H9 (cell line): ENCODE measurements around the gene YDJC. TPM values are rescaled to one million over a fixed set of nuclear protein-coding genes. Genes with fewer than 3 reads are reported as not detected.
A peak's percentile ranks its signal among the peaks of the same experiment; 100 is the strongest.

ENCODE experiments used
- DNase-seq: peaks from one replicate; pipeline ENCODE4 v3.0.0-alpha.2; 2017
- H2AFZ ChIP-seq: one replicate; pipeline ENCODE4 v1.6.1; 2013; ENCODE audit warnings: mild to moderate bottlenecking, low read length, control low read depth, moderate library complexity
- H2AK5ac ChIP-seq: 2 replicates; pipeline ENCODE4 v1.6.1; 2013; ENCODE audit warnings: low read length, control low read depth, mixed read lengths; ENCODE audit not compliant: insufficient read length
- H2BK120ac ChIP-seq: one replicate; pipeline ENCODE4 v1.6.1; 2013; ENCODE audit warnings: low read depth, mild to moderate bottlenecking, low read length, control low read depth, inconsistent platforms; ENCODE audit not compliant: poor library complexity, severe bottlenecking
- H2BK12ac ChIP-seq: 2 replicates; pipeline ENCODE4 v1.6.1; 2013; ENCODE audit warnings: low read length, control low read depth, mixed read lengths, low read depth; ENCODE audit not compliant: insufficient read length
- H2BK15ac ChIP-seq: 2 replicates; pipeline ENCODE4 v1.6.1; 2013; ENCODE audit warnings: low read depth, low read length, control low read depth
- H2BK20ac ChIP-seq: one replicate; pipeline ENCODE4 v1.6.1; 2013; ENCODE audit warnings: low read depth, mild to moderate bottlenecking, low read length, control low read depth, inconsistent platforms; ENCODE audit not compliant: poor library complexity, severe bottlenecking
- H2BK5ac ChIP-seq: 2 replicates; pipeline ENCODE4 v1.6.1; 2013; ENCODE audit warnings: low read length, control low read depth, mixed read lengths; ENCODE audit not compliant: insufficient read length
- H3K14ac ChIP-seq: 2 replicates; pipeline ENCODE4 v1.6.1; 2013; ENCODE audit warnings: low read length, control low read depth; ENCODE audit not compliant: insufficient read depth
- H3K18ac ChIP-seq: 2 replicates; pipeline ENCODE4 v1.6.1; 2013; ENCODE audit warnings: low read depth, mild to moderate bottlenecking, mixed read lengths, low read length, control low read depth; ENCODE audit not compliant: insufficient read length
- H3K23ac ChIP-seq: 2 replicates; pipeline ENCODE4 v1.6.1; 2013; ENCODE audit warnings: low read length, control low read depth, mixed read lengths, low read depth; ENCODE audit not compliant: insufficient read length
- H3K23me2 ChIP-seq: 2 replicates; pipeline ENCODE4 v1.6.1; 2013; ENCODE audit warnings: low read depth, mild to moderate bottlenecking, mixed read lengths, low read length, control low read depth; ENCODE audit not compliant: insufficient read length, poor library complexity, severe bottlenecking
- H3K27ac ChIP-seq: 2 replicates; pipeline ENCODE4 v1.5.1; 2013; ENCODE audit warnings: low read length, control low read depth, mixed read lengths, low read depth; ENCODE audit not compliant: insufficient read length
- H3K27me3 ChIP-seq: 2 replicates; pipeline ENCODE4 v1.6.1; 2013; ENCODE audit warnings: low read length, control low read depth, inconsistent platforms; ENCODE audit not compliant: insufficient read depth
- H3K4ac ChIP-seq: 2 replicates; pipeline ENCODE4 v1.6.1; 2013; ENCODE audit warnings: low read depth, mild to moderate bottlenecking, control low read depth, inconsistent platforms, low read length, moderate library complexity
- H3K4me1 ChIP-seq: 2 replicates; pipeline ENCODE4 v1.6.1; 2013; ENCODE audit warnings: low read length, control low read depth, inconsistent platforms; ENCODE audit not compliant: insufficient read depth
- H3K4me2 ChIP-seq: 2 replicates; pipeline ENCODE4 v1.6.1; 2013; ENCODE audit warnings: low read length, control low read depth, mixed read lengths; ENCODE audit not compliant: insufficient read length, insufficient read depth
- H3K56ac ChIP-seq: 2 replicates; pipeline ENCODE4 v1.6.1; 2013; ENCODE audit warnings: low read depth, mild to moderate bottlenecking, mixed read lengths, low read length, control low read depth; ENCODE audit not compliant: insufficient read length
- H3K79me1 ChIP-seq: 2 replicates; pipeline ENCODE4 v1.6.1; 2013; ENCODE audit warnings: low read depth, mild to moderate bottlenecking, moderate library complexity, low read length, control low read depth, inconsistent platforms; ENCODE audit not compliant: insufficient read depth, poor library complexity, severe bottlenecking
- H3K79me2 ChIP-seq: 2 replicates; pipeline ENCODE4 v1.6.1; 2013; ENCODE audit warnings: low read length, control low read depth, inconsistent platforms; ENCODE audit not compliant: insufficient read depth
- H3K9ac ChIP-seq: 2 replicates; pipeline ENCODE4 v1.6.1; 2013; ENCODE audit warnings: low read length, control low read depth, mixed read lengths; ENCODE audit not compliant: insufficient read length; ENCODE audit errors: extremely low read depth
- H3K9me3 ChIP-seq: one replicate; pipeline ENCODE4 v1.6.1; 2013; ENCODE audit warnings: low read depth, low read length, inconsistent platforms; ENCODE audit not compliant: control insufficient read depth
- H3T11ph ChIP-seq: one replicate; pipeline ENCODE4 v1.6.1; 2013; ENCODE audit warnings: mild to moderate bottlenecking, low read length, control low read depth, inconsistent platforms
- H4K20me1 ChIP-seq: one replicate; pipeline ENCODE4 v1.6.1; 2013; ENCODE audit not compliant: control insufficient read depth, insufficient read length, insufficient read depth
- H4K5ac ChIP-seq: 2 replicates; pipeline ENCODE4 v1.6.1; 2013; ENCODE audit warnings: low read depth, mild to moderate bottlenecking, mixed read lengths, low read length, control low read depth; ENCODE audit not compliant: insufficient read length
- H4K8ac ChIP-seq: replicated peaks from 2 replicates; pipeline ENCODE4 v1.6.1; 2013; ENCODE audit warnings: low read length, control low read depth, mixed read lengths, low read depth; ENCODE audit not compliant: insufficient read length
- H4K91ac ChIP-seq: 2 replicates; pipeline ENCODE4 v1.6.1; 2013; ENCODE audit warnings: low read depth, mild to moderate bottlenecking, moderate library complexity, mixed read lengths, low read length, control low read depth; ENCODE audit not compliant: insufficient read length
- H3K27ac Mint-ChIP-seq, 3 experiments: 2 replicates in 2 of 3; 3 replicates in 1 of 3; pipeline ENCODE4 v1.8.0; 2020 to 2021; ENCODE audit warnings: mixed read lengths in 3 of 3, mild to moderate bottlenecking in 1 of 3, moderate library complexity in 1 of 3
- H3K27me3 Mint-ChIP-seq: 2 replicates; pipeline ENCODE4 v1.8.0; 2021; ENCODE audit warnings: low read depth, mild to moderate bottlenecking, moderate library complexity, mixed read lengths
- H3K36me3 Mint-ChIP-seq, 3 experiments: 2 replicates in 2 of 3; 3 replicates in 1 of 3; pipeline ENCODE4 v1.8.0; 2020 to 2021; ENCODE audit warnings: low read depth in 3 of 3, mixed read lengths in 3 of 3; ENCODE audit not compliant: insufficient read depth in 1 of 3
- H3K4me1 Mint-ChIP-seq, 2 experiments: 2 replicates each; pipeline ENCODE4 v1.8.0; 2020; ENCODE audit warnings: mixed read lengths in 2 of 2
- H3K4me3 Mint-ChIP-seq, 2 experiments: 2 replicates in 1 of 2; 3 replicates in 1 of 2; pipeline ENCODE4 v1.8.0; 2020 to 2021; ENCODE audit warnings: mild to moderate bottlenecking in 2 of 2, mixed read lengths in 2 of 2, moderate library complexity in 1 of 2
- H3K9me3 Mint-ChIP-seq, 2 experiments: 2 replicates in 1 of 2; 3 replicates in 1 of 2; pipeline ENCODE4 v1.8.0; 2020; ENCODE audit warnings: mild to moderate bottlenecking in 2 of 2, mixed read lengths in 2 of 2, moderate library complexity in 1 of 2
- WGBS: extraction: QIAGEN DNeasy Blood & Tissue Kit; methylation state at CpG from one replicate; pipeline ENCODE4 v1.1.7; 2013; ENCODE audit warnings: missing lambda C conversion rate, low lambda C conversion rate, mixed read lengths; ENCODE audit not compliant: insufficient read length; ENCODE audit errors: extremely low coverage; 5-methylcytosine and 5-hydroxymethylcytosine counted together
- total RNA-seq: library from RNA; stranded (reverse); gene quantifications from 2 replicates; pipeline ENCODE4 v1.2.1, GENCODE V29; 2021
- TF ChIP-seq, protein P1 (sequence below): fragments of 200-600 bp; sonication (generic); conservative IDR thresholded peaks from 3 replicates; pipeline ENCODE4 v1.8.0; 2021; ENCODE audit warnings: antibody characterized with exemption, mild to moderate bottlenecking

Gene YDJC
- total RNA-seq, 1 experiment from 2014 or later: 30.2 TPM

DNA sequence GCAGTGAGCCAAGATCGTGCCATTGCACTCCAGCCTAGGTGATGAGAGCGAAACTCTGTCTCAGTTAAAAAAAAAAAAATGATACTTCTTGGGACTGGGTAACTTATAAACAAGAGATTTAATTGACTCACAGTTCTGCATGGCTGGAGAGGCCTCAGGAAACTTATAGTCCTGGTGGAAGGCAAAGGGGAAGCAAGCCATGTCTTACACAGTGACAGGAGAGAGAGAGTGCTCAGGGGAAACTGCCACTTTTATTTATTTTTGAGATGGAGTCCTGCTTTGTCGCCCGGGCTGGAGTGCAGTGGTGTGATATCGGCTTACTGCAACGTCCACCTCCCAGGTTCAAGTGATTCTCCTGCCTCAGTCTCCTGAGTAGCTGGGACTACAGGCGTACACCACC, 20.5 kb upstream of the YDJC start:
- no peaks in the 10 kb centered on the region for H3K79me2 ChIP-seq
- no peaks in the 10 kb centered on the region for H4K20me1 ChIP-seq
- no CpG with 5 or more reads among the region's 7 CpGs for WGBS
- H3K79me1 ChIP-seq: no peaks in the 10 kb centered on the region
- H3K9ac ChIP-seq: no peak overlapping the region
- no peak overlapping the region for H3K27ac ChIP-seq
- peak overlapping the region; percentile 84 to 92; a peak in 3 of 5 replicates for H3K4me3 Mint-ChIP-seq
- no peak overlapping the region for H2BK12ac ChIP-seq
- no peak overlapping the region for H3K4me2 ChIP-seq
- no peaks in the 10 kb centered on the region for H3K4me1 ChIP-seq
- H2BK120ac ChIP-seq: no peak overlapping the region
- no peak overlapping the region for H3K27ac Mint-ChIP-seq
- no peak overlapping the region for H2BK20ac ChIP-seq
- no peaks in the 10 kb centered on the region for H3K9me3 Mint-ChIP-seq
- peaks cover 18% of the 10 kb centered on the region for H3K23me2 ChIP-seq
- peaks cover 17 to 24% of the 10 kb centered on the region in 2 experiments for H3K4me1 Mint-ChIP-seq
- peaks cover 15 to 37% (median 16%) of the 10 kb centered on the region in 3 experiments; a peak in 6 of 7 replicates for H3K36me3 Mint-ChIP-seq
- H3K4ac ChIP-seq: no peak overlapping the region
- no peak overlapping the region for H3K14ac ChIP-seq
- H4K91ac ChIP-seq: no peak overlapping the region
- DNase-seq: no peak
- H2BK15ac ChIP-seq: no peak overlapping the region
- no peak overlapping the region for H3K18ac ChIP-seq
- H2BK5ac ChIP-seq: no peak overlapping the region
- no peak overlapping the region for H4K5ac ChIP-seq
- H2AFZ ChIP-seq: no peak overlapping the region
- no peaks in the 10 kb centered on the region for H3K27me3 Mint-ChIP-seq
- H3K9me3 ChIP-seq: no peaks in the 10 kb centered on the region
- no peak overlapping the region for H2AK5ac ChIP-seq
- TF ChIP-seq, protein P1, sequence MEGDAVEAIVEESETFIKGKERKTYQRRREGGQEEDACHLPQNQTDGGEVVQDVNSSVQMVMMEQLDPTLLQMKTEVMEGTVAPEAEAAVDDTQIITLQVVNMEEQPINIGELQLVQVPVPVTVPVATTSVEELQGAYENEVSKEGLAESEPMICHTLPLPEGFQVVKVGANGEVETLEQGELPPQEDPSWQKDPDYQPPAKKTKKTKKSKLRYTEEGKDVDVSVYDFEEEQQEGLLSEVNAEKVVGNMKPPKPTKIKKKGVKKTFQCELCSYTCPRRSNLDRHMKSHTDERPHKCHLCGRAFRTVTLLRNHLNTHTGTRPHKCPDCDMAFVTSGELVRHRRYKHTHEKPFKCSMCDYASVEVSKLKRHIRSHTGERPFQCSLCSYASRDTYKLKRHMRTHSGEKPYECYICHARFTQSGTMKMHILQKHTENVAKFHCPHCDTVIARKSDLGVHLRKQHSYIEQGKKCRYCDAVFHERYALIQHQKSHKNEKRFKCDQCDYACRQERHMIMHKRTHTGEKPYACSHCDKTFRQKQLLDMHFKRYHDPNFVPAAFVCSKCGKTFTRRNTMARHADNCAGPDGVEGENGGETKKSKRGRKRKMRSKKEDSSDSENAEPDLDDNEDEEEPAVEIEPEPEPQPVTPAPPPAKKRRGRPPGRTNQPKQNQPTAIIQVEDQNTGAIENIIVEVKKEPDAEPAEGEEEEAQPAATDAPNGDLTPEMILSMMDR: no peak
- no peak overlapping the region for H4K8ac ChIP-seq
- no peaks in the 10 kb centered on the region for H3K27me3 ChIP-seq
- no peak overlapping the region for H3T11ph ChIP-seq
- no peak overlapping the region for H3K23ac ChIP-seq
- no peak overlapping the region for H3K56ac ChIP-seq
